GM12878 (cell line): ENCODE results near the gene CRIM1. TPM values are rescaled to one million over a fixed set of nuclear protein-coding genes. Genes with fewer than 3 reads are reported as not detected.

Source experiments
- ATAC-seq: fragments of 200-7000 bp; cut with Tn5 transposase; 3 replicates; pipeline ENCODE4 v1.9.1; 2020; ENCODE audit warnings: mild to moderate bottlenecking, moderate library complexity
- BruUV-seq: library from RNA; stranded (reverse); fragments of 400-500 nt; replicated peaks from 2 replicates; lab custom pipeline; 2021; lab: Mats Ljungman, UMichigan
- CTCF ChIA-PET: fragments of 300-600 bp; sonication (Branson Sonifier 250); formaldehyde crosslinking; extraction: SDS; loops from one replicate; lab custom pipeline; 2021; ENCODE audit warnings: inconsistent platforms; lab: Yijun Ruan, JAX
- POLR2A ChIA-PET: fragments of 350-600 bp; formaldehyde crosslinking; extraction: SDS; loops from one replicate; lab custom pipeline; 2021; ENCODE audit warnings: inconsistent platforms; lab: Charles Lee
- RAD21 ChIA-PET: fragments of 300-600 bp; sonication (Branson Sonifier 250); formaldehyde crosslinking; loops from one replicate; lab custom pipeline; 2023; ENCODE audit warnings: antibody characterized with exemption; ENCODE audit not compliant: unreplicated experiment; lab: Charles Lee
- SMC1A ChIA-PET: fragments of 300-600 bp; sonication (Branson Sonifier 250); formaldehyde crosslinking; loops from one replicate; lab custom pipeline; 2023; ENCODE audit not compliant: unreplicated experiment, uncharacterized antibody; lab: Charles Lee
- DNase-seq: peaks from one replicate; pipeline ENCODE4 v3.0.0-alpha.2; 2011; ENCODE audit warnings: low read depth, low spot score
- FAIRE-seq: peaks from 3 replicates; lab custom pipeline; 2011; peaks lifted over from hg19 to GRCh38; lab: Jason Lieb, UNC
- H2AFZ ChIP-seq: 2 replicates; pipeline ENCODE4 v1.6.0; 2011; ENCODE audit warnings: low read depth, low read length, control low read depth; ENCODE audit not compliant: control insufficient read depth
- H3K27ac ChIP-seq: 2 replicates; pipeline ENCODE4 v1.5.1; 2011; ENCODE audit warnings: control low read depth; ENCODE audit not compliant: control insufficient read depth, insufficient read depth
- H3K27me3 ChIP-seq, 2 experiments: replicated peaks in 1 of 2; 2 replicates each; pipeline versions ENCODE4 v1.6.0 to v1.6.1; 2011; ENCODE audit warnings: low read length in 1 of 2; ENCODE audit not compliant: control insufficient read depth in 2 of 2, insufficient read depth in 2 of 2
- H3K36me3 ChIP-seq, 2 experiments: 2 replicates each; pipeline ENCODE4 v1.5.1; 2011; ENCODE audit warnings: low read length in 1 of 2; ENCODE audit not compliant: control insufficient read depth in 2 of 2, insufficient read depth in 2 of 2
- H3K4me1 ChIP-seq: 2 replicates; pipeline ENCODE4 v1.6.1; 2011; ENCODE audit warnings: mild to moderate bottlenecking, low read length, moderate library complexity, mixed read lengths; ENCODE audit not compliant: control insufficient read depth, insufficient read depth
- H3K4me2 ChIP-seq: 2 replicates; pipeline ENCODE4 v1.6.0; 2011; ENCODE audit warnings: control low read depth; ENCODE audit not compliant: control insufficient read depth, insufficient read depth
- H3K4me3 ChIP-seq: fragments of 200-600 bp; sonication (generic); 2 replicates; pipeline ENCODE4 v1.5.1; 2016
- H3K79me2 ChIP-seq: 2 replicates; pipeline ENCODE4 v1.6.0; 2011; ENCODE audit warnings: low read length; ENCODE audit not compliant: control insufficient read depth, insufficient read depth
- H3K9ac ChIP-seq: 2 replicates; pipeline ENCODE4 v1.8.0; 2011; ENCODE audit warnings: low read length, control low read depth, mixed read lengths; ENCODE audit not compliant: control insufficient read depth, insufficient read depth
- H3K9me3 ChIP-seq: replicated peaks from 3 replicates; pipeline ENCODE4 v1.5.1; 2011; ENCODE audit warnings: mild to moderate bottlenecking, low read length; ENCODE audit not compliant: control insufficient read depth, insufficient read depth
- H4K20me1 ChIP-seq: 2 replicates; pipeline ENCODE4 v1.6.0; 2011; ENCODE audit not compliant: control insufficient read depth, insufficient read depth
- BMI1 ChIP-seq: fragments of 450-650 bp; IDR thresholded peaks from 2 replicates; pipeline ENCODE4 v1.6.1; 2016; ENCODE audit warnings: mild to moderate bottlenecking, moderate library complexity, borderline replicate concordance
- IKZF2 ChIP-seq, 2 experiments: fragments of 450-650 bp; IDR thresholded peaks; 2 replicates each; pipeline ENCODE4 v1.6.1; 2017; ENCODE audit warnings: mild to moderate bottlenecking in 2 of 2, moderate library complexity in 2 of 2
- NBN ChIP-seq: fragments of 450-650 bp; IDR thresholded peaks from 2 replicates; pipeline ENCODE4 v1.6.1; 2016
- STAT3 ChIP-seq: IDR thresholded peaks from 2 replicates; pipeline ENCODE4 v1.6.1; 2011; ENCODE audit warnings: low read depth, low read length, improper control_type of control experiment
- WGBS: methylation state at CpG from one replicate; pipeline ENCODE4 v1.1.6; 2016; ENCODE audit warnings: low lambda C conversion rate; ENCODE audit not compliant: insufficient replicate concordance, insufficient coverage; ENCODE audit errors: missing lambda C conversion rate; 5-methylcytosine and 5-hydroxymethylcytosine counted together
- in situ Hi-C: fragments of 300-500 bp; cut with MboI; formaldehyde crosslinking; loops from 9 replicates; pipeline ENCODE4 v1.14.3; 2018; ENCODE audit warnings: mixed read lengths
- intact Hi-C: fragments of 100-400 bp; cut with micrococcal nuclease; formaldehyde crosslinking; loops from one replicate; pipeline ENCODE4 v1.14.2; 2022; ENCODE audit not compliant: unreplicated experiment
- polyA plus RNA-seq, 11 experiments: library from polyadenylated mRNA; depleted of rRNA in 4 of 11; unstranded in 6 of 11; stranded (reverse) in 5 of 11; fragments of >200 nt; fragmentation: Nextera tagmentation in 4 of 11; fragmentation: Illumina TruSeq in 1 of 11; extraction: Ambion mirVana in 4 of 11; extraction: Trizol in 1 of 11; gene quantifications; 1 replicate in 1 of 11; 2 replicates in 10 of 11; pipeline versions ENCODE4 v1.2.1 to v1.2.3, GENCODE V29; 2011 to 2016; ENCODE audit warnings: inconsistent platforms in 2 of 11, missing spikeins in 2 of 11, low read depth in 1 of 11
- total RNA-seq, 4 experiments: library from RNA; depleted of rRNA in 3 of 4; stranded (reverse); fragments of >200 nt in 3 of 4; fragmentation: Illumina TruSeq in 1 of 4; extraction: Trizol in 1 of 4; gene quantifications; 2 replicates each; pipeline versions ENCODE4 v1.2.1 to v1.2.3, GENCODE V29; 2013 to 2021
- TF ChIP-seq, protein P1 (sequence below): fragments of 450-650 bp; formaldehyde crosslinking; IDR thresholded peaks from 2 replicates; pipeline ENCODE4 v1.5.0; 2022; ENCODE audit warnings: mild to moderate bottlenecking, missing genetic modification characterization
- TF ChIP-seq, protein P2 (sequence below): fragments of 450-650 bp; formaldehyde crosslinking; IDR thresholded peaks from 2 replicates; pipeline ENCODE4 v1.4.0; 2022; ENCODE audit warnings: mild to moderate bottlenecking, moderate library complexity

The CRIM1 gene
- total and polyA plus RNA-seq, 10 of the 15 experiments (the other 5 are each of a cell fraction or from before 2014, with no cell fraction given) = 0.42 to 7.4 (median 3.1) TPM

DNA sequence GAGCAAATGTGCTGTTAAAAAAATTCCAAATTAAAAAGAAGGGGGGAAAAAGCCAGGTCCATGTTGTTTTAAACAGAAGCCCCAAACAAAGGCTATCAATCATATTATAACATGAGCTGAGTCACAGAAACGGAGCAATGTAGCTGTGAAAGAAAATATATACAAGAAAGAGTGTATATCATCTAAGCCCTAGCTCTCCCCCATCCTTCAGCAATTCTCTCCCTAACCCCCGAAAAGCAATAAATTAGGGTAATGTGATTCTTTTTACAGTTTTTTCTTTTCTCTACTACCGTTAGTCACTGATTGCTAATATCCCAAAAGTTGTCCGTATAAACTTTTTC, 217.1 kb downstream of the CRIM1 start:
- intact Hi-C loops = no loop called here
- POLR2A ChIA-PET = no interaction called here
- Histone ChIP-seq H3K36me3 (peaks cover 0 to 7% of the 10 kb centered on the region in 2 experiments; a peak in 2 of 4 replicates), H3K79me2 (no peaks in the 10 kb centered on the region; the same call in 1 of the 2 replicates), H3K4me1 (no peaks in the 10 kb centered on the region), H3K4me3 (no peak overlapping the region), H3K9ac (no peak overlapping the region), H3K27me3 (no peaks in the 10 kb centered on the region), H3K9me3 (no peaks in the 10 kb centered on the region), H3K4me2 (no peak overlapping the region), H2AFZ (no peak overlapping the region), H3K27ac (no peak overlapping the region), H4K20me1 (no peaks in the 10 kb centered on the region)
- ATAC-seq (no peak), FAIRE-seq (no peak), DNase-seq (no peak)
- CTCF ChIA-PET = no interaction called here
- in situ Hi-C loops = no loop called here
- WGBS = 96% methylated on average over 4 of the region's 4 CpGs
- no TSS peak for BruUV-seq
- RAD21 ChIA-PET = no interaction called here
- SMC1A ChIA-PET = no interaction called here
- TF ChIP-seq, protein P1, sequence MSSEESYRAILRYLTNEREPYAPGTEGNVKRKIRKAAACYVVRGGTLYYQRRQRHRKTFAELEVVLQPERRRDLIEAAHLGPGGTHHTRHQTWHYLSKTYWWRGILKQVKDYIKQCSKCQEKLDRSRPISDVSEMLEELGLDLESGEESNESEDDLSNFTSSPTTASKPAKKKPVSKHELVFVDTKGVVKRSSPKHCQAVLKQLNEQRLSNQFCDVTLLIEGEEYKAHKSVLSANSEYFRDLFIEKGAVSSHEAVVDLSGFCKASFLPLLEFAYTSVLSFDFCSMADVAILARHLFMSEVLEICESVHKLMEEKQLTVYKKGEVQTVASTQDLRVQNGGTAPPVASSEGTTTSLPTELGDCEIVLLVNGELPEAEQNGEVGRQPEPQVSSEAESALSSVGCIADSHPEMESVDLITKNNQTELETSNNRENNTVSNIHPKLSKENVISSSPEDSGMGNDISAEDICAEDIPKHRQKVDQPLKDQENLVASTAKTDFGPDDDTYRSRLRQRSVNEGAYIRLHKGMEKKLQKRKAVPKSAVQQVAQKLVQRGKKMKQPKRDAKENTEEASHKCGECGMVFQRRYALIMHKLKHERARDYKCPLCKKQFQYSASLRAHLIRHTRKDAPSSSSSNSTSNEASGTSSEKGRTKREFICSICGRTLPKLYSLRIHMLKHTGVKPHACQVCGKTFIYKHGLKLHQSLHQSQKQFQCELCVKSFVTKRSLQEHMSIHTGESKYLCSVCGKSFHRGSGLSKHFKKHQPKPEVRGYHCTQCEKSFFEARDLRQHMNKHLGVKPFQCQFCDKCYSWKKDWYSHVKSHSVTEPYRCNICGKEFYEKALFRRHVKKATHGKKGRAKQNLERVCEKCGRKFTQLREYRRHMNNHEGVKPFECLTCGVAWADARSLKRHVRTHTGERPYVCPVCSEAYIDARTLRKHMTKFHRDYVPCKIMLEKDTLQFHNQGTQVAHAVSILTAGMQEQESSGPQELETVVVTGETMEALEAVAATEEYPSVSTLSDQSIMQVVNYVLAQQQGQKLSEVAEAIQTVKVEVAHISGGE (CRISPR knock-in tag) = no peak
- TF ChIP-seq, protein P2, sequence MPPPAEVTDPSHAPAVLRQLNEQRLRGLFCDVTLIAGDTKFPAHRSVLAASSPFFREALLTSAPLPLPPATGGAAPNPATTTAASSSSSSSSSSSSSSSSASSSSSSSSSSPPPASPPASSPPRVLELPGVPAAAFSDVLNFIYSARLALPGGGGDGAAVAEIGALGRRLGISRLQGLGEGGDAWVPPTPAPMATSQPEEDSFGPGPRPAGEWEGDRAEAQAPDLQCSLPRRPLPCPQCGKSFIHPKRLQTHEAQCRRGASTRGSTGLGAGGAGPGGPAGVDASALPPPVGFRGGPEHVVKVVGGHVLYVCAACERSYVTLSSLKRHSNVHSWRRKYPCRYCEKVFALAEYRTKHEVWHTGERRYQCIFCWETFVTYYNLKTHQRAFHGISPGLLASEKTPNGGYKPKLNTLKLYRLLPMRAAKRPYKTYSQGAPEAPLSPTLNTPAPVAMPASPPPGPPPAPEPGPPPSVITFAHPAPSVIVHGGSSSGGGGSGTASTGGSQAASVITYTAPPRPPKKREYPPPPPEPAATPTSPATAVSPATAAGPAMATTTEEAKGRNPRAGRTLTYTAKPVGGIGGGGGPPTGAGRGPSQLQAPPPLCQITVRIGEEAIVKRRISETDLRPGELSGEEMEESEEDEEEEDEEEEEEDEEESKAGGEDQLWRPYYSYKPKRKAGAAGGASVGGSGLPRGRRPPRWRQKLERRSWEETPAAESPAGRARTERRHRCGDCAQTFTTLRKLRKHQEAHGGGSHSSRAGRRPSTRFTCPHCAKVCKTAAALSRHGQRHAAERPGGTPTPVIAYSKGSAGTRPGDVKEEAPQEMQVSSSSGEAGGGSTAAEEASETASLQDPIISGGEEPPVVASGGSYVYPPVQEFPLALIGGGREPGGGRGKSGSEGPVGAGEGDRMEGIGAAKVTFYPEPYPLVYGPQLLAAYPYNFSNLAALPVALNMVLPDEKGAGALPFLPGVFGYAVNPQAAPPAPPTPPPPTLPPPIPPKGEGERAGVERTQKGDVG = no peak
- TF ChIP-seq BMI1 (no peak), NBN (no peak), IKZF2 (IDR thresholded peaks at IDR 0.05) (no peak), STAT3 (no peak)
